ENCODE data around the gene SUSD3. TPM values are rescaled to one million over a fixed set of nuclear protein-coding genes. Genes with fewer than 3 reads are reported as not detected.

The SUSD3 gene
- total and polyA plus RNA-seq, 10 of the 15 experiments (the other 5 are each of a cell fraction or from before 2014, with no cell fraction given), result 2.5 to 92.0 (median 31.1) TPM

DNA sequence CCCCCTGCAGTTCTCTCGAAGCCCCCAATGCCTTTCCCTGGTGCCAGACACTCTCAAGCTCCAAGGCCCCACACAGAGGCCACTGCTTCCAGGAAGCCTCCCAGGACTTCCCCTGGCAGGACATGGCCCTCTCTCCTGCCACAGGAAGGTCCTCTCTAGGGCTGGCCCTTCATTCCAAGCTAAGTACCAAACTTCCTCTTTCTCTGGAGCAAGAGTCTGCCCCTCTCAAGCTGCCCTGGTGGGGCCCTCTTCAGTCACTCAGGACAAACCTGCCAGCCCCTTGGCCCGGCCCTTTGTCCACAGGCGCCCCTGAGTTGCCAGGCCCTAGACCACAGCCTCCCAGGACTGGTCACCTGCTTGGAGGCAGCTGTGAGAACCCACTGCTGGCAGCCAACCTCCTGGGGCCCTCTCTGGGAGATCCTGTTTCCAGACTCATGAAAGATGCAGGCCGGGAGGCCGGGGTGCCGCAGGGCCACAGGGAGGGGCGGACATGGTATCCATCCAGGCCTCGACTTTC, 69.0 kb downstream of the SUSD3 start:
- no peak overlapping the region for H3K27ac ChIP-seq (ENCODE audit: control insufficient read depth, insufficient read depth)
- WGBS (ENCODE audit: insufficient coverage, insufficient replicate concordance, low lambda C conversion rate, missing lambda C conversion rate), result 44% methylated on average over 8 of the region's 8 CpGs

More for the DNA sequence above, 69.0 kb downstream of the SUSD3 start:
- FAIRE-seq (no peak), ATAC-seq (peak; percentile 12), DNase-seq (ENCODE audit: low read depth, low spot score) (no peak)
- in situ Hi-C loops (cut with MboI), result no loop called here
- POLR2A ChIA-PET, result interaction anchor here (0.5 to 1.5 kb wide), 2 partner anchors 32 to 80 kb away, joined by 4 to 5 read pairs; partner anchors contain the start of gene CARD19
- CTCF ChIA-PET, result interaction anchor here (1.2 kb wide), 1 partner anchor 18 kb away, joined by 6 read pairs; no protein-coding TSS in a partner anchor
- H3K4me2 ChIP-seq (ENCODE audit: control insufficient read depth, insufficient read depth), result no peak overlapping the region
- intact Hi-C loops (cut with micrococcal nuclease; ENCODE audit: unreplicated experiment), result no loop called here
- H4K20me1 ChIP-seq (ENCODE audit: control insufficient read depth, insufficient read depth), result no peaks in the 10 kb centered on the region
- H3K4me1 ChIP-seq (ENCODE audit: control insufficient read depth, insufficient read depth, low read length), result peaks cover 19% of the 10 kb centered on the region
- TF ChIP-seq POLR2AphosphoS2 (IDR thresholded peaks at IDR 0.05; ENCODE audit: low read depth, low read length) (no peak), CEBPB (IDR thresholded peaks at IDR 0.05; ENCODE audit: borderline replicate concordance in 1 of 2, low read depth in 2 of 2, low read length in 2 of 2) (no peak), NFXL1 (IDR thresholded peaks at IDR 0.05; ENCODE audit: borderline replicate concordance) (no peak), ZNF217 (IDR thresholded peaks at IDR 0.05) (no peak), ZZZ3 (IDR thresholded peaks at IDR 0.05; ENCODE audit: control insufficient read depth, insufficient read length, low read depth) (no peak), SIX5 (IDR thresholded peaks at IDR 0.05; ENCODE audit: low read depth, low read length, severe bottlenecking) (no peak), RB1 (IDR thresholded peaks at IDR 0.05; ENCODE audit: borderline replicate concordance) (no peak), FOXK2 (IDR thresholded peaks at IDR 0.05) (no peak), DPF2 (IDR thresholded peaks at IDR 0.05) (no peak), POLR2AphosphoS5 (IDR thresholded peaks at IDR 0.05; ENCODE audit: low read length) (no peak)
- TF ChIP-seq, protein P1, sequence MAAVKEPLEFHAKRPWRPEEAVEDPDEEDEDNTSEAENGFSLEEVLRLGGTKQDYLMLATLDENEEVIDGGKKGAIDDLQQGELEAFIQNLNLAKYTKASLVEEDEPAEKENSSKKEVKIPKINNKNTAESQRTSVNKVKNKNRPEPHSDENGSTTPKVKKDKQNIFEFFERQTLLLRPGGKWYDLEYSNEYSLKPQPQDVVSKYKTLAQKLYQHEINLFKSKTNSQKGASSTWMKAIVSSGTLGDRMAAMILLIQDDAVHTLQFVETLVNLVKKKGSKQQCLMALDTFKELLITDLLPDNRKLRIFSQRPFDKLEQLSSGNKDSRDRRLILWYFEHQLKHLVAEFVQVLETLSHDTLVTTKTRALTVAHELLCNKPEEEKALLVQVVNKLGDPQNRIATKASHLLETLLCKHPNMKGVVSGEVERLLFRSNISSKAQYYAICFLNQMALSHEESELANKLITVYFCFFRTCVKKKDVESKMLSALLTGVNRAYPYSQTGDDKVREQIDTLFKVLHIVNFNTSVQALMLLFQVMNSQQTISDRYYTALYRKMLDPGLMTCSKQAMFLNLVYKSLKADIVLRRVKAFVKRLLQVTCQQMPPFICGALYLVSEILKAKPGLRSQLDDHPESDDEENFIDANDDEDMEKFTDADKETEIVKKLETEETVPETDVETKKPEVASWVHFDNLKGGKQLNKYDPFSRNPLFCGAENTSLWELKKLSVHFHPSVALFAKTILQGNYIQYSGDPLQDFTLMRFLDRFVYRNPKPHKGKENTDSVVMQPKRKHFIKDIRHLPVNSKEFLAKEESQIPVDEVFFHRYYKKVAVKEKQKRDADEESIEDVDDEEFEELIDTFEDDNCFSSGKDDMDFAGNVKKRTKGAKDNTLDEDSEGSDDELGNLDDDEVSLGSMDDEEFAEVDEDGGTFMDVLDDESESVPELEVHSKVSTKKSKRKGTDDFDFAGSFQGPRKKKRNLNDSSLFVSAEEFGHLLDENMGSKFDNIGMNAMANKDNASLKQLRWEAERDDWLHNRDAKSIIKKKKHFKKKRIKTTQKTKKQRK (IDR thresholded peaks at IDR 0.05; ENCODE audit: low read depth, low read length), result no peak
- TF ChIP-seq, protein P2, sequence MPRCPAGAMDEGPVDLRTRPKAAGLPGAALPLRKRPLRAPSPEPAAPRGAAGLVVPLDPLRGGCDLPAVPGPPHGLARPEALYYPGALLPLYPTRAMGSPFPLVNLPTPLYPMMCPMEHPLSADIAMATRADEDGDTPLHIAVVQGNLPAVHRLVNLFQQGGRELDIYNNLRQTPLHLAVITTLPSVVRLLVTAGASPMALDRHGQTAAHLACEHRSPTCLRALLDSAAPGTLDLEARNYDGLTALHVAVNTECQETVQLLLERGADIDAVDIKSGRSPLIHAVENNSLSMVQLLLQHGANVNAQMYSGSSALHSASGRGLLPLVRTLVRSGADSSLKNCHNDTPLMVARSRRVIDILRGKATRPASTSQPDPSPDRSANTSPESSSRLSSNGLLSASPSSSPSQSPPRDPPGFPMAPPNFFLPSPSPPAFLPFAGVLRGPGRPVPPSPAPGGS (IDR thresholded peaks at IDR 0.05; ENCODE audit: borderline replicate concordance, insufficient read depth, low read depth, low read length, poor library complexity, severe bottlenecking), result no peak
- SMC1A ChIA-PET (ENCODE audit: uncharacterized antibody, unreplicated experiment), result interaction anchor here (1.5 kb wide), 1 partner anchor 19 kb away, joined by 4 read pairs; no protein-coding TSS in a partner anchor
- H3K27me3 ChIP-seq (replicated peaks in 1 of 2; ENCODE audit: control insufficient read depth in 2 of 2, insufficient read depth in 2 of 2, low read length in 1 of 2), result no peaks in the 10 kb centered on the region
- no TSS peak for BruUV-seq (replicated peaks)
- H3K36me3 ChIP-seq (ENCODE audit: control insufficient read depth in 2 of 2, insufficient read depth in 2 of 2, low read length in 1 of 2), result peaks cover 0 to 4% of the 10 kb centered on the region in 2 experiments; a peak in 2 of 4 replicates
- H3K79me2 ChIP-seq (ENCODE audit: control insufficient read depth, insufficient read depth, low read length), result peaks cover 5% of the 10 kb centered on the region
- RAD21 ChIA-PET (ENCODE audit: unreplicated experiment), result interaction anchor here (5.4 kb wide), 1 partner anchor 19 kb away, joined by 21 read pairs; no protein-coding TSS in a partner anchor
- H3K9ac ChIP-seq (ENCODE audit: control insufficient read depth, insufficient read depth, low read length), result no peak overlapping the region
- no peak overlapping the region for H2AFZ ChIP-seq (ENCODE audit: control insufficient read depth, low read depth, low read length)
- no peak overlapping the region for H3K4me3 ChIP-seq
- H3K9me3 ChIP-seq (replicated peaks; ENCODE audit: control insufficient read depth, insufficient read depth, low read length), result no peaks in the 10 kb centered on the region
